ENCODE results near the gene EXT2.

DNA sequence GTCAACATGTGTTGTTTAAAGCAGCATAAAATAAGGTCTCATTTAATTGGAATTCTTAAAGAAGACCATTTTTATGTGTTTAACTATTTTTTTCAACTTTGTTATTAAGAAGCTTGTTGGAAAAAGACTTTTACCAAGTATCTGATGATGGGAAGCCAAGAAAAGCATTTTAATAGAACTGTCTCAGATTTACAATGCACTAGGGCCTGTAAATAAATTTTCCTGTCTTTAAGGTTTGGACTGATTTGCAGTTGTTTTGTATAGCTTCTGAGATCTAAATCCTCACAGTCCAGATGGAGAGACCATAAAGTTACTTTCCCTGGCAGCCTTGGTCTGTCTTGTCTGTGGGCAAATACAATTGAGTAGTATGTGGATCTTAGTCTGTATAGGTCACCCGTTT is 41.6 kb downstream of the EXT2 start:
- TF ChIP-seq, protein P1, sequence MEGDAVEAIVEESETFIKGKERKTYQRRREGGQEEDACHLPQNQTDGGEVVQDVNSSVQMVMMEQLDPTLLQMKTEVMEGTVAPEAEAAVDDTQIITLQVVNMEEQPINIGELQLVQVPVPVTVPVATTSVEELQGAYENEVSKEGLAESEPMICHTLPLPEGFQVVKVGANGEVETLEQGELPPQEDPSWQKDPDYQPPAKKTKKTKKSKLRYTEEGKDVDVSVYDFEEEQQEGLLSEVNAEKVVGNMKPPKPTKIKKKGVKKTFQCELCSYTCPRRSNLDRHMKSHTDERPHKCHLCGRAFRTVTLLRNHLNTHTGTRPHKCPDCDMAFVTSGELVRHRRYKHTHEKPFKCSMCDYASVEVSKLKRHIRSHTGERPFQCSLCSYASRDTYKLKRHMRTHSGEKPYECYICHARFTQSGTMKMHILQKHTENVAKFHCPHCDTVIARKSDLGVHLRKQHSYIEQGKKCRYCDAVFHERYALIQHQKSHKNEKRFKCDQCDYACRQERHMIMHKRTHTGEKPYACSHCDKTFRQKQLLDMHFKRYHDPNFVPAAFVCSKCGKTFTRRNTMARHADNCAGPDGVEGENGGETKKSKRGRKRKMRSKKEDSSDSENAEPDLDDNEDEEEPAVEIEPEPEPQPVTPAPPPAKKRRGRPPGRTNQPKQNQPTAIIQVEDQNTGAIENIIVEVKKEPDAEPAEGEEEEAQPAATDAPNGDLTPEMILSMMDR (conservative IDR thresholded peaks at IDR 0.05; ENCODE audit: low read length), result no peak
- no peak for TF ChIP-seq EZH2phosphoT487 (IDR thresholded peaks at IDR 0.05; ENCODE audit: borderline replicate concordance)

Measured in Loucy (cell line).